ENCODE measurements around the gene VGLL4.
"Not testable (repeated sequence)": the region's sequence is repeated elsewhere in the genome, so short reads cannot be mapped to it uniquely, and the experiment has no call there.

The VGLL4 gene

DNA sequence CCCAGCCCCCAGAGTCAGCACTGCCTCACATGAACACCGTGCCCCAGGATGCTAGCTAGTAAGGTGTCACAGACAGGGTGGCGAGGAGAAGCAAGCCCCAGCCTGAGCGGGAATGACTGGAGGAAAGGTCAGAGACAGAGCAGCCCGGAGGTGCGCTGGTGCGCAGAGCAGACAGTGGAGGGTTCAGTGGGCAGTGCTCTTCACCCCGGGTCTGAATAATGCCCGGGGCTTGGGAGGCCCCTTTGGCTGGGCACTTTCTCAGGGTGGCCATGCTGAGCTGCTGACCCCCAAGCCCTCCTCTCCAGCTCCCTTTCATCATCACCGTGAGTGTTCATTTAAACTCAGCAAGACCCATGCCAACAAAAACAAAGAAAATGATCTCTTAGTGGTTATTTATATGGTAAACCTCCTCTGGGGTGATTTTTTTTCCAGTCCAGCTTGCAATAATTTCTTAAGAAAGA is 110.8 kb downstream of the VGLL4 start:
- DNase-seq (ENCODE audit: low spot score) = no peak

DNA sequence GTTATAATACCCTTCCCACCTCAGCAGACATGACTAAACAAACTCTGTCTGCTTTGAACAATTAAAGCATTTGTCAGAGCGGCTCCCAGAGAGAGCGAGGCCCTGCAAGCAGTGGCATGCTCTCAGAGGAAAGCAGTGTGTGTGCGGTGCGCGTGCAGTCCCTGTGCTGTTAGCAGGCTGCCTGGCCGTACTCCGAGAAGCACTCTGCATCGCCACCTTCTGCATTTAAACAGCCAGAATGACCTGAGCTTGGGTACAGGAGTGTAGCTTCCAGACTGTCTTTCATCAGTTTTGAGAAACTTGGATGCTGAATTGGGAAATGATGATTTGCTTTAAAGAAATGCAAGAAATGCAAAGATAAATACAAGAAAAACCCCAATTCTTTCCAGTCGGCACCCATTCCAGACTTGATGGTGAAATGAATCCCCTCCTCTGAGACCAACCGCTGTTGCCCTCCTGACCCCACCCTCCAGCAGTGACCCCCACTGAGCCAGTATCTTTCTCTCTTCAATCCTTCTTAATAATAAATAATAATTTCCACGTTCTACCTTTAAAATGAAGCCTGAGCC is 113.5 kb downstream of the VGLL4 start:
- DNase-seq (ENCODE audit: low spot score) = no peak

DNA sequence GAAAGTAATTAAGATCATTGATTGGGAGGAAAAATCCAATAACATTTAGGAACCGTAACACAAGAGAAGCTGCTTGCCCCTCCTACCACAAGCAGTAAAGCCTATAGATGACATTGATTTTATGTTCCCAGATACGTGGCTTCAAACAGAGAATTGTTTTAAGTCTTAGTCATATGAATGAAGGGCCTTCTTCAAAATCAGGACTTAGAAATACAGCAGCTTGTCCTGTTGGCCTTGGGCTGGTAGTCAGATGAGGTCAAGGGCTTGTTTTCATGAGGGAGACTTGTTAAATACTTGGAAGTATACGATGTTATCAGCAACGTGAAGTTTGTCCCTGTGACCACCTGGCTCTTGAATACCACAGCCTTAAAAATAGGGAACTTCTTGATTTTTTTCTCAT is 114.4 kb downstream of the VGLL4 start:
- DNase-seq (ENCODE audit: low spot score) = no peak

DNA sequence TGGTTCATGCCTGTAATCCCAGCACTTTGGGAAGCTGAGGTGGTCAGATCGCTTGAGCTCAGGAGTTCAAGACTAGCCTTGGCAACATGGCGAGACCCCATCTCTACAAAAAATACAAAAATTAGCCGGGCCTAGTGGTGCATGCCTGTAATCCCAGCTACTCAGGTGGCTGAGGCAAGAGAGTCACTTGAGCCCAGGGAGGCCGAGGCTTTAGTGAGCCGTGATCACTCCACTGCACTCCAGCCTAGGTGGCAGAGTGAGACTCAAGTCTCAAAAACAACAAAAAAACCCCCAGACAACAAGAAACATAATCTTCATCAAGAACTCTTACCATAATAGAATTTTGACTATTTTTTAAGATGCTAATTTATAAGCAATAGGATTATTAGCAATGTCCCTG is 117.6 kb downstream of the VGLL4 start:
- not testable (repeated sequence) for DNase-seq (ENCODE audit: low spot score)

DNA sequence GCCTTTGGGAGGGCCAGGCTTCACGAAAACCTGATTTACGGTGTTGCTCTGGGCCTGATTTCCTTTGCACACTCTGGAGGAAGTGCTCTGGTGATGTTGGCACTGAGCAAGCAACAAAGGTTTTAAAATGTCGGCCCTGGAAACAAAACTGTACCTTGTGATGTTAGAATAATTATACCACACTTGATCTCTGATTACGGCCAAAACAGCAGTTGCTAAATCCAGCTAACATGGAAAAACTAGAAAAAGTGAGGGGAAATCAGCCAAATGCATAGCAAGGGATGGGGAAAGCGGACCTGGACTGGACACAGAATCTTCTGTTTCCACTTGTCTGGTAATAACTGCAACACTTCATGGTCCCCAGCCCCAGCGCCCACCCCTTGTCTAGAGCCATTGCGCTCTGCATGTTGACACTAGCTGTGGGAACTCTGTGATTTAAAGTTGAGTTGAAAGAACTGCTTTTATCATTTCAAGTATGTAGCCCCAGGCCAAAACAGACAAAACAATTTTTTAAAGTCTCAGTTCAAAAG is 120.1 kb downstream of the VGLL4 start:
- DNase-seq (ENCODE audit: low spot score) = no peak

DNA sequence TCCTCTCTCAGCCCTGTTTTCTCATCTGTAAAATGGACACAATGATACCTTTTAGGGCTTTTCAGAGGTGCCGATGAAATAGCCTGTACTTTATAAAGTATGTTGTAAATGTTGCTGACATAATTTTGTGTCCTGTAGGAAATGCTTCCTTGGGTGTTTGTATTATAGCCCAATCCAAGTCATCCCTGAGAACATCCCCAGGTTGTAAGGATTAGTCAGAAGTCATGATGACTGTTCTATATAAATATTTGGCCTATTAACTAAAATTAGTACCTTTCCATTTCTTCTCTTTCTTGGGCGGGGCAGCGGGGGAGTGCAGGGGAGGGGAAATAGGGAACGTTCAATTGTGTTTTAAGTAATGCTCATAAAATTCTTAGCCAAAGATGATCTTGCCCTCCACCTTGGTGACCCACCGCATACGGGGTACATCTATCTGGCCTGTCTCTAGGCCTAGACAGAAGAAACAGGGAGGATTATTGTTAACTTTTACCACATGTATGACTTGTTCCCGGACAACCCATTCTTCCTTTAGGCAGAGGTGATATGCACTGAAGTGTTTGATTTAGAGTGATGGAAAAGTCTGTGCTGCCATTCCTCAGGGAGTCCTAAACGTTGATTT is 120.7 kb downstream of the VGLL4 start:
- DNase-seq (ENCODE audit: low spot score) = no peak

DNA sequence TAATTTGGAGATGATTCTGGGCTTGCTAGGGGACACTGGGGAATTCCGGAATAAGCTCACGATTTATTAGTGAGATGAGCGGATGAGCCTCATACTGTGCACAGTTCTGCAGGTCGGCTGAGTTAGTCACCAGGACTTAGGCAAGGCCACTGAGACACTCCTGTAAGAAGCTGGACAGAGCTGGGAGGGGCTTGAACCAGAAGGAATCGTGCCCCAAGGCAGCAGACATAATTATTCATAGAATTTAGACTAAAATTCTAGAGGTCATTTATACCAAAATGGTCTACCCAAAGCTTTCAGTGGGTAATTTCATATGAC is 121.4 kb downstream of the VGLL4 start:
- DNase-seq (ENCODE audit: low spot score) = no peak

- no peak for DNase-seq (ENCODE audit: low spot score)
Observed at GRCh38 chr3:11521167-11521566, 122.5 kb downstream of the VGLL4 start.

DNA sequence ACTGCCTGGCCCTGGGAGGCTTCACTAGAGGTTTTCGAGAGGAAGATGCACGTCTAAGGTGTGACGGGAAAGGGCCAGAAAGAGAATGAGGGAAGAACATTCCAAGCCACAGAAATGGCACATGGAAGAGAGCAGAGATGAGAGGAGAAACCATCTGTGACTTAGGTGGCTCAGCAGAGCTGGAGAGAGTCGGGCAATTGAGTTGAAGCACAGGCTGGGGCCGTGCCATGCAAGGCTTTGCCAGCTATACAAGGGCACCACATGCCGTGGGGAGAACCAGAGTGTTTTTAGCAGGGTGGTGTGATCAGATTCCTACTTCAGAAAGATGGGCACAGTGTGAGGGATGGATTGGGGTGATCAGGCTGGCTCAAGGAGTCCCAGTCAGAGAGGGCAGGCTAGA is 126.1 kb downstream of the VGLL4 start:
- DNase-seq (ENCODE audit: low spot score) = no peak

DNA sequence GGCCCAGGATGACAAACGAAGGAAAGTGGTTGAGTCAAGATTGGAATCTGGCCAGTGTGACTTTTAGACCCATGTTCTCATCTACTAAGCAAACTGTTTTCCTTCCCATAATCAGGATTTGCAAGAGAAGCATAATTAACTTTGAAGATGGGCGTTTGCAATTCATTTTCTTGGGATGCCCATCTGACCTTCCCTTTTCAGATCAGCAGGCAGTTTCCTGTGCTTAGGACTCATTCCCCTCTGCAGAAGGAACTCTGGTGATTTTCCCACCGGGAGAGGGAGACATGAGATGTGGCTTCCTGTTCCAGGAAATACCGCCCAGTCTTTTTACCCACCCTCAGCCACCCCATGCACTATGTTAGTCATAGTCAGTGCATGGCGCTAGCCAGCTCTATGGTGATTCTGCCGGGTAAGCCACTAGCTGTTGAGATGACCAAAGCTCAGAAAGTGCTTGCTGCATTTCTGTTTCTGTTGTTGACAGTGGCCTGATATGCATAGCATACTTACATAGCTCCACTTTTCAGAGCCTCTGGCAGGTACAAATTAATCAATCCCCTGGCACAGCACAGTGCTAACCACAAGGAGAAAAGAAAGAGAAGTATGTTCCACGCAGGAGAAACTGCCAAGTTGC is 129.4 kb downstream of the VGLL4 start:
- no peak for DNase-seq (ENCODE audit: low spot score)

DNA sequence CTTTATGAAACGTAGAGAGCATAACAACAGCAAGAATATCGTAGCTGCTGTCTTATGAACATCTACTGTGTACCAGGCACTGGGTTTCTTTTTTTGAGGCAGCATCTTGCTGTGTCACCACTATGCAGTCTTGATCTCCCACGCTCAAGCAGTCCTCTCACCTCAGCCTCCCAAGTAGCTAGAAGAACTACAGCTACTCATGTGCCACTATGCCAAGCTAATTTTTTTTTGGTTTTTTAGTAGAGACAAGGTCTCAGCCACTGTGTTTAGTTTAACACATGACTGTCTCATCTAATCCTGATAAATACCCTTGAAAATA is 129.9 kb downstream of the VGLL4 start:
- no peak for DNase-seq (ENCODE audit: low spot score)

GRCh38 chr3:11513125-11513816 is 130.4 kb downstream of the VGLL4 start:
- not testable (repeated sequence) for DNase-seq (ENCODE audit: low spot score)

- not testable (repeated sequence) for DNase-seq (ENCODE audit: low spot score)
Observed at GRCh38 chr3:11511606-11512005, 132.1 kb downstream of the VGLL4 start.

DNA sequence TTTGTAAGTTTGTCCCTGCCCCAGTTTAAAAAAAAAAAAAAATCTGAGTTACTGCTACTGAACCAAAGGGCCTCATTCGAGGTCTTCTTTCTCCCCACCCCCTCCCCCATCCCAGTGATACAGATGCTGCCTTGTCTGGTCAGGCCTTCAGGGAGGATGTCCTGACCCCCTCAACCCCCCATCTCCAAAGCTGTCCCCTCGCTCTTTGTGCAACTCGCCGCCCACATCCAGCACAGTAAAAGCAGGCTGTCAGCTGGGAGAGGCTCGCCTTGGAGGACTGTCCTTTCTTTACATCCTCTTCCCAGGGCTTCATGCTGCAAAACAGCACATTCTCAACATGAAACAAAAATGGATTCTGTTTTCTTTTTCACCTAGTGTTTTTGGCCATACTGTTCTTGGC is 133.4 kb downstream of the VGLL4 start:
- no peak for DNase-seq (ENCODE audit: low spot score)

GRCh38 chr3:11510001-11510340 is 133.7 kb downstream of the VGLL4 start:
- DNase-seq (ENCODE audit: low spot score) = no peak

DNA sequence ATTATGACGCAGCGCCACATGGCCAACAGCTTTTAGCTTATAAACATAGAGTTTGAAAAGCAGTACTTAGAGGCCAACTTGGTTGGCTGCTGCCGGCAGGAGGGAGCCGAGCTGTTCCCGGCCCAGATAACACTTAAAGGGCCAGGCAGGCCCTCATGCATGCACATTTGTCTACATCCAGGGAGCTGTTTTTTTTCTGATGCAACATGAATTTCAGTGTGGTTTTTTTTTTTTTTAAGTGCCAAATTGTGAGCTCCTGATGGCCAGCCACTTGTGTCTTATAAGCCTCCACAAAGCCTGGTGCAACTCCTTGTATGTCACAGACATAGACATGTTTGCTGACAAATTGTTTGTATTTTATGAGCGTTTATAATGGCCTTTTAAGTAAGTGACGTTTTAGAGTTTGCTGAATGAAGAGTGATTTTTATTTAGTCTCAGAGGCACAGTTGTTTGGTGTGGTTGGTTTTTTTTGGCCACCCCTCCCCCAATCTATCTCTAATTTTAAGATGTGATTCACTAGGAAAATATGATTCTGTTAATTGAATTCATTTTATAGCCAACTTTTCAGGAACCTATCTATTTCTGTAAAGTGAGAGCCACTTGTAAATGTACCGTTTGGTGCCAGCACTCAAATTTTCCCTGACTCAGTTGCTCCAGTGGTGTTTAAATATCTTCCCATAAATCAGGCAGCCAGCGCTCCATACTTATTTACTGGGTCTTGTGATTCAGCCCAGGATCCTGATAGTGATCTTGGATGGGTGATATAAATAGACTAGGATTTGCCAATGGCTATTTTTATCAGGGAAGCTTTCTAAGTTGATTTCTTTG is 134.3 kb downstream of the VGLL4 start:
- no peak for DNase-seq (ENCODE audit: low spot score)

DNA sequence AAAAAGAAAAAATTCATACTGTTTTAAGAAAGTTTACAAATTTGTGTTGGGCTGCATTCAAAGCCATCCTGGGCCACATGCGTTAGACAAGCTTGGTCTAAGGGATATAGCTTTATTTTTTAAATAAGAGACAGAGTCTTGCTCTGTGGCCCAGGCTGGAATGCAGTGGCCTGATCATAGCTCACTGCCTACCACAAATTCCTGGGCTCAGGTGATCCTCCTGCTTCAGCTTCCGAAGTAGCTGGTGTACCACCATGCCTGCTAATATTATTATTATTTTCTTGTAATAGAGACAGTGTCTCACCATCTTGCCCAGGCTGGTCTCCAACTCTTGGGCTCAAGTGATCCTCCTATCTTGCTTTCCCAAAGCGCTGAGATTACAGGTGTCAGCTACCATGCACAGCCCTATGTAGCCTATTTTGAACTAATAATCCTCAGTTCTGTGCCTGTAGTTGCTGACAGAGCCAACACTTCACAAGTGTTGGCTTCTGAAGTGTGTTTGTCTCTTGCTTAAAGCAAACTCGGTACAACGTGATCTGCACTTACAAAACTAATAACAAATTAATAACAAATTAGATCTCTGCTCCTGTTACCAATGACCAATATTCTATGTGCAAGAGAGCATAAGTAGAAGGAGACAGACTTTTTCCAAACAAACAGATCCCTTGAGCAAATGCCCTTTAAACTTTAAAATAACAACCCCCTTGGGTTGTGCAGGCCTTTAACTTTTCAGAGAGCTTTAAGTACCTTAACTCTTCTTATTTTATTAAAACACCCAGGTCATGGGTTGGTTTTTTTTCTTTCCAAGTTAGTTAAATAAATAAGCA is 135.2 kb downstream of the VGLL4 start:
- no peak for DNase-seq (ENCODE audit: low spot score)

- DNase-seq (ENCODE audit: low spot score) = no peak
Observed at GRCh38 chr3:11507719-11508118, 136.0 kb downstream of the VGLL4 start.

Measured in CD4-positive, alpha-beta T cell treated with Interleukin-6 at 100 ng/mL for 8 hours (primary cell).